Erythroblast (primary cell): ENCODE results near the gene PNPLA7.

Experiments
- GATA1 ChIP-seq: IDR thresholded peaks from 2 replicates; pipeline ENCODE4 v1.6.1; 2011; ENCODE audit warnings: low read depth, mild to moderate bottlenecking, control low read depth, low read length, moderate library complexity
- POLR2A ChIP-seq: IDR thresholded peaks from 2 replicates; pipeline ENCODE4 v1.6.1; 2011; ENCODE audit warnings: mild to moderate bottlenecking, low read length

- no peak for TF ChIP-seq POLR2A
- no peak for TF ChIP-seq GATA1
These were observed 29.4 kb downstream of the PNPLA7 start for GRCh38 chr9:137520614-137521404.
